Fibroblast of pulmonary artery (primary cell): Measurements from ENCODE around the gene RBM20.

Experiments
- DNase-seq: peaks from one replicate; pipeline ENCODE4 v3.0.0-alpha.2; 2010; ENCODE audit warnings: low read depth
- H3K4me3 ChIP-seq: replicated peaks from 2 replicates; pipeline ENCODE4 v1.5.1; 2011; ENCODE audit warnings: low read depth, mild to moderate bottlenecking, control low read depth, low read length, moderate library complexity
- TF ChIP-seq, protein P1 (sequence below): IDR thresholded peaks from 2 replicates; pipeline ENCODE4 v1.5.1; 2011; ENCODE audit warnings: mild to moderate bottlenecking, control low read depth, low read length, inconsistent platforms; ENCODE audit errors: missing control alignments

Gene RBM20

GRCh38 chr10:110680273-110681020 is 36.3 kb downstream of the RBM20 start:
- no peak overlapping the region for H3K4me3 ChIP-seq
- TF ChIP-seq, protein P1, sequence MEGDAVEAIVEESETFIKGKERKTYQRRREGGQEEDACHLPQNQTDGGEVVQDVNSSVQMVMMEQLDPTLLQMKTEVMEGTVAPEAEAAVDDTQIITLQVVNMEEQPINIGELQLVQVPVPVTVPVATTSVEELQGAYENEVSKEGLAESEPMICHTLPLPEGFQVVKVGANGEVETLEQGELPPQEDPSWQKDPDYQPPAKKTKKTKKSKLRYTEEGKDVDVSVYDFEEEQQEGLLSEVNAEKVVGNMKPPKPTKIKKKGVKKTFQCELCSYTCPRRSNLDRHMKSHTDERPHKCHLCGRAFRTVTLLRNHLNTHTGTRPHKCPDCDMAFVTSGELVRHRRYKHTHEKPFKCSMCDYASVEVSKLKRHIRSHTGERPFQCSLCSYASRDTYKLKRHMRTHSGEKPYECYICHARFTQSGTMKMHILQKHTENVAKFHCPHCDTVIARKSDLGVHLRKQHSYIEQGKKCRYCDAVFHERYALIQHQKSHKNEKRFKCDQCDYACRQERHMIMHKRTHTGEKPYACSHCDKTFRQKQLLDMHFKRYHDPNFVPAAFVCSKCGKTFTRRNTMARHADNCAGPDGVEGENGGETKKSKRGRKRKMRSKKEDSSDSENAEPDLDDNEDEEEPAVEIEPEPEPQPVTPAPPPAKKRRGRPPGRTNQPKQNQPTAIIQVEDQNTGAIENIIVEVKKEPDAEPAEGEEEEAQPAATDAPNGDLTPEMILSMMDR: no peak
- no peak for DNase-seq

- H3K4me3 ChIP-seq: no peak overlapping the region
- DNase-seq: peak; percentile 39
- TF ChIP-seq, protein P1: peak; percentile 67
These were observed 37.0 kb downstream of the RBM20 start for GRCh38 chr10:110681023-110681681.

- no peak overlapping the region for H3K4me3 ChIP-seq
- DNase-seq: no peak
- TF ChIP-seq, protein P1: no peak
These were observed 38.2 kb downstream of the RBM20 start for GRCh38 chr10:110682348-110682747.

DNA sequence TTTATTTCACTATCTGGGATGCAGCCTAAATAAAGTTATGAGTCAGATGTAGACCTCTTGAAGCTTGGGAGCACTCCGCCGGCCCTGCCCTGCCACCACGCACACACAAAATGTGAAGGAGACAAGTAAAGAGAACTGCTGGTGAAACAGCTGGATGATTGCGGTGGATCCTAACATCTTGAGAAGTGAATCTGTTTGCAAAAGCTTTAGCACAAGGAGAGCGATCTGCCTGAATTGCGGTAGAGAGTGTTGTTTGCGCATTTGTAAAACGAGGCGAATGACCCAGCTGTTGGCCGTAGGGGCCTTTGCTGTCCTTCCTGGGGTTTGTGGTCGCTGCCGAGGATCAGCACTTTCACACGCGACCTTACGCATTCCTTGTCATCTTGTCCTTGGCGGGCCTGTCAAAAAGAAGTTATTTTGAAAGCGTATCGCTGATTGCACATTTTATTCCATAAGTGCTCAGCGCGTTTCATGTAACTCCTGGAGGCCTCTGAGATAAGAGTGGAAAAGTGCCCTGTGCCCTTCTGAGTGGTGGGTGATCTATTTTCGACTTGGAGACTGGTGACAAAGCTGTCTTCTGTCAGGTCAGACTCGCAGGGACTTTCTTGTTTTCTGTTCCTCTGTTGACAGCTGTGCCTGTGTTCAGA is 40.8 kb downstream of the RBM20 start:
- H3K4me3 ChIP-seq: no peak overlapping the region
- TF ChIP-seq, protein P1: no peak
- no peak for DNase-seq

GRCh38 chr10:110686047-110686446 is 41.9 kb downstream of the RBM20 start:
- TF ChIP-seq, protein P1: no peak
- H3K4me3 ChIP-seq: no peak overlapping the region
- DNase-seq: no peak

GRCh38 chr10:110686949-110687348 is 42.8 kb downstream of the RBM20 start:
- TF ChIP-seq, protein P1: no peak
- H3K4me3 ChIP-seq: no peak overlapping the region
- DNase-seq: no peak
